Activated naive CD4-positive, alpha-beta T cell treated with anti-CD3 and anti-CD28 coated beads for 36 hours (primary cell): ENCODE measurements around the gene SLC9A8. TPM values are rescaled to one million over a fixed set of nuclear protein-coding genes. Genes with fewer than 3 reads are reported as not detected.

Experiments
- CTCF ChIA-PET: fragments of 350-600 bp; sonication (Branson Sonifier 250); formaldehyde crosslinking; loops from one replicate; lab custom pipeline; 2021; ENCODE audit warnings: antibody characterized with exemption; lab: Charles Lee
- DNase-seq: peaks from one replicate; pipeline ENCODE4 v3.0.0-alpha.2; 2020
- H3K27ac Mint-ChIP-seq: one replicate; pipeline ENCODE4 v1.8.0; 2021; ENCODE audit warnings: mild to moderate bottlenecking, mixed read lengths
- H3K27me3 Mint-ChIP-seq: one replicate; pipeline ENCODE4 v1.8.0; 2021; ENCODE audit warnings: low read depth, mixed read lengths
- H3K36me3 Mint-ChIP-seq: one replicate; pipeline ENCODE4 v1.8.0; 2021; ENCODE audit warnings: low read depth, mixed read lengths
- H3K4me1 Mint-ChIP-seq: one replicate; pipeline ENCODE4 v1.8.0; 2021; ENCODE audit warnings: low read depth, mixed read lengths
- H3K4me3 Mint-ChIP-seq: one replicate; pipeline ENCODE4 v1.8.0; 2021; ENCODE audit warnings: mild to moderate bottlenecking, moderate library complexity, mixed read lengths
- H3K9me3 Mint-ChIP-seq: one replicate; pipeline ENCODE4 v1.8.0; 2021; ENCODE audit warnings: mixed read lengths
- intact Hi-C: fragments of 100-400 bp; cut with micrococcal nuclease; formaldehyde crosslinking; loops from one replicate; pipeline ENCODE4 v1.15.1; 2023
- total RNA-seq, 2 experiments: library from RNA; stranded (reverse); gene quantifications; one replicate each; pipeline ENCODE4 v1.2.3, GENCODE V29; 2021

The SLC9A8 gene
- total RNA-seq, 2 experiments from 2014 or later, result 11.2 to 11.4 TPM

DNA sequence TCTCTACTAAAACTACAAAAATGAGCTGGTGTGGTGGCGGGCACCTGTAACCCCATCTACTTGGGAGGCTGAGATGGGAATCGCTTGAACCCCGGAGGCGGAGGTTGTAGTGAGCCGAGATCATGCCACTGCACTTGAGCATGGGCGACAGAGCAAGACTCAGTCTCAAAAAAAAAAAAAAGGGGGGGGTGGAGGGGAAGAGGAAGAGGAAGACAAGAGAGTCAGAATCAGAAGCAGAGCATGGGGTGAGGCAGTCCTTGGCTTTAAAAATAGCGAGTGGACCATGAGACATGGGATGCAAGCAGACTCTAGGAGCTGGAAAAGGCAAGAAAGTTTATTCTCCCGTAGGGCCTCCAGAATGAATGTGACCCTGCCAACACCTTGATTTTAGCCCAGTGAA is 3.9 kb upstream of the SLC9A8 start:
- no peaks in the 10 kb centered on the region for H3K9me3 Mint-ChIP-seq
- peaks cover 2% of the 10 kb centered on the region for H3K36me3 Mint-ChIP-seq
- no peak overlapping the region for H3K27ac Mint-ChIP-seq
- H3K4me1 Mint-ChIP-seq, result peaks cover 42% of the 10 kb centered on the region
- no peak overlapping the region for H3K4me3 Mint-ChIP-seq
- H3K27me3 Mint-ChIP-seq, result no peaks in the 10 kb centered on the region
- CTCF ChIA-PET, result interaction anchor here (0.8 kb wide), 1 partner anchor 33 kb away, joined by 3 read pairs; no protein-coding TSS in a partner anchor
- intact Hi-C loops, result loop anchor here (10.0 kb wide), 1 partner anchor 644 kb away; no protein-coding TSS in a partner anchor
- DNase-seq, result no peak

DNA sequence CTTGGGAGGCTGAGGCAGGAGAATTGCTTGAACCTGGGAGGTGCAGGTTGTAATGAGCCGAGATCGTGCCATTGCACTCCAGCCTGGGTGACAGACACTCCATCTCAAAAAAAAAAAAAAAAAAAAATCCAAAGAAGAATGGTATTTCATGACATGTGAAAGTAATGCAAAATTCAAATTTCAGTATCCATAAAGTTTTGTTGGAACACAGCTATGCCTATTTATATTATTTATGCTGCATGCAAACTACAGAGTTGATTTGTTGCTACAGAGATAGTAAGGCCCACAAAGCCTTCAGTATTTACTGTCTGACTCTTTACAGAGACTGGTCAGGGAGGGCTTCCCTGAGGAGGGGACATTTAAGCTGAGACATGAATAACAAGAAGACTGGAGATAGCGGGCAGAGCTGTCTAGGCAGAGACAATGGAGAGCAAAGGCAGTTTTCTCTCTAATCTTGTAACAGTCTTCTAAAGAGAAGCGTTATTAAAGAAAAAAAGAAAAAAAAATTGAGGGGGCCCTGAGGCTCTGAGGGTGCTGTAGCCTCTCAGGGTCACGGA is 2.7 kb upstream of the SLC9A8 start:
- CTCF ChIA-PET, result interaction anchor here (1.5 kb wide), 1 partner anchor 268 kb away, joined by 4 read pairs; no protein-coding TSS in a partner anchor
- H3K4me3 Mint-ChIP-seq, result no peak overlapping the region
- H3K4me1 Mint-ChIP-seq, result peaks cover 45% of the 10 kb centered on the region
- H3K27me3 Mint-ChIP-seq, result no peaks in the 10 kb centered on the region
- H3K9me3 Mint-ChIP-seq, result no peaks in the 10 kb centered on the region
- no peak for DNase-seq
- intact Hi-C loops, result loop anchor here (5.0 to 10.0 kb wide), 4 partner anchors 33 to 645 kb away; partner anchors contain the start of genes B4GALT5 and PEDS1
- no peak overlapping the region for H3K27ac Mint-ChIP-seq
- H3K36me3 Mint-ChIP-seq, result peaks cover 3% of the 10 kb centered on the region

DNA sequence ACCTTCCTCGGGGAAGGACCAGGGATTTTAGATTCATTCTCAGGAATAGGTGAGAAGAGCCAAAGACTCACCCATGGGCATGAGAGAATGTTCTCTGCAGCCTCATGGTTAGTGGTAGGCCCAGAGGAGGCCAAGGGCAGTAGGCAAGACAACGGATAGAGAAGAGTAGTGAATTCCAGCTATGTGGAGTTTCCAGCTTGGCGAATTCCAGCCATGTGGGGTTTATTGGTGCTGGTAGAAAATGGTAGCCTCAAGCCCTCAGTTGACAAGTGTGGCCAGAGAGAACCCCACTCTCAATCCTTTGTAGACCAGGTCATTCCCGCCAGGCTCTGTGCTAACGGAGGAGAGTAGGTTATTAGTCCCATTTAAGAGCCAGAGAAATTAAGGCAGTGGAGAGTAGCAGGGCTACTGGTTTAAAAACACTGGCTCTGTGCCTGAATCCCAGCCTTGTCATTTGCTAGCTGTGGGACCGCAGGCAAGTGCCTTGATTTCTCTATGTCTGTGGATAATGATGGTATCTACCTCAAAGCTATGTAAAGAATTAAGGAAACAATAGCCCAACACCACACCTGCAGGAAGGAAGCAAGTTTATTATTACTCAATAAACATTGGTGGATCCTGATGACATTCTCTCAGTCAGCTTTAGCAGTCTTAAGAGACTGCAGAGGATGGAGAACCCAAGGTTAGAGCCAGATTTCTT is 2.0 kb upstream of the SLC9A8 start:
- H3K4me1 Mint-ChIP-seq, result peaks cover 38% of the 10 kb centered on the region
- H3K27ac Mint-ChIP-seq, result no peak overlapping the region
- intact Hi-C loops, result loop anchor here (5.0 to 10.0 kb wide), 3 partner anchors 33 to 344 kb away; partner anchors contain the start of genes B4GALT5 and PEDS1
- no peak overlapping the region for H3K4me3 Mint-ChIP-seq
- no peaks in the 10 kb centered on the region for H3K27me3 Mint-ChIP-seq
- no peak for DNase-seq
- H3K9me3 Mint-ChIP-seq, result no peaks in the 10 kb centered on the region
- CTCF ChIA-PET, result interaction anchor here (1.5 kb wide), 1 partner anchor 269 kb away, joined by 4 read pairs; no protein-coding TSS in a partner anchor
- H3K36me3 Mint-ChIP-seq, result peaks cover 10% of the 10 kb centered on the region

DNA sequence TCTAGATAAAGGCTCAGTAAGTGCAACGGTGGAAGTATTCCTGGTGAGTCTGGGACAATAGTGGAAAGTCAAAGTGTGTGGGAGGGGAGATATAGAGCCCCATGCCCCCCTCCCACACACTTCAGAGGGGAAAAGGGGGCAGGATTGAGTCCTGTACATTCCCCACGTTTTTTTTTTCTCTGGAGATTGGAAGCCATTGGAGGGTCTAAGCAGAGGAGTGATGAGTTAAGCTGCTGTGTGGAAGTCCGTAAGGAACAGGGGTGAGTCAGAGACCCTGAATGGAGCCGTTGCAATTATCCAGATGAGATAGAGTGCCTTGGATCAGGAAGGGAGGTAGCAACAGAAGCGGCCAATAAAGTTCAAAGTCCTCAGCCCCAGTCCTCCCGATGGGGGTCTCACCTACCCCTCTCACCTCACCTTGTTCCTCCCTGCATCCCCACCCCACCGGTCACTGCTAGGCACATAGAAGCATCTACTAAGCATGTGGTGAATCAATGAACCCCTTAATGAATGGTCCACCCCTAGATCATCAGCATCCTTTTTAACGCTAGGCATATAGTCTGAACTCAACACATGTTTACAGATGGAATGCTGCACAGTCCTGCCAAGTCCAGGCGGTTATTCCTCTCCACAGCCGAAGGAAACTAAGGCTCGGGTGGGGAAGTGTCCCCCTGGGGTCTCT is 662 bp upstream of the SLC9A8 start:
- CTCF ChIA-PET, result no interaction called here
- Mint-ChIP-seq H3K27ac (peak overlapping the region; percentile 89), H3K4me1 (peaks cover 30% of the 10 kb centered on the region), H3K36me3 (peaks cover 14% of the 10 kb centered on the region), H3K27me3 (no peaks in the 10 kb centered on the region), H3K9me3 (no peaks in the 10 kb centered on the region), H3K4me3 (peak overlapping the region; percentile 94)
- intact Hi-C loops, result loop anchor here (1.0 to 10.0 kb wide), 5 partner anchors 11 to 533 kb away; partner anchors contain the start of genes B4GALT5, PEDS1 and ZNFX1
- DNase-seq, result no peak

DNA sequence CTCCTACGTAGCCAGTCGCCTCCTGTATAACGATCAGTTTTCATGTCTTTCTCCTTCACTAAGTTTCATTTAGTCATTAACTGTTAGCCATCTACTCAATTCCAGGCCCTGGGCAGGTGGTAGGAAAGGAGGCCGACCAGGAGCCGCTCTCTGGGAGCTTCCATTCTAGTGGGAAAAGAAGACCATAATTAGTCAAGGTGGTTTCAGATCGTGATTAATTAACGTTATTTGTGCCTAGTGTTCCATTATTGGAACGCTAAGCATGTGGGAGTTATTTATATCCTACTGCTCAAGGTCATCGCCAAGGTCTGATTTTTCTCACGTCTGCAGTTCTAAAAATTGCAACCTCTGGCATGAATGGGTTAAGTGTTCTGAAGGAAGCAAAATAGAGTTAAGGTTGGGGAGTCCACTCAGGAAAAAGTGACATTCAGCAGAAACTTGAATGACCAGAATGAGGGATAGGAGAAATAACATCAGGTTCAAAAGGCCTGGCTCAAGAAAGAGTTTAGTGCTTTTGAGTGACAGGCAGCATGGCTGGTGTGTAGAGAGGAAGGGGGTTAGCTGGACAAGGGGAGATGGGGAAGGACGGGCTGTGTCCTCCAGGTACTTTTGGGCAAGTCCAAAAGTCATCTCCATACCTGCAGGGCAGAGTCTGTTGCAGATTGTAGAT is 812 bp downstream of the SLC9A8 start:
- Mint-ChIP-seq H3K4me3 (peak overlapping the region; percentile 94), H3K27ac (peak overlapping the region; percentile 94), H3K4me1 (peaks cover 28% of the 10 kb centered on the region), H3K27me3 (no peaks in the 10 kb centered on the region), H3K36me3 (peaks cover 18% of the 10 kb centered on the region), H3K9me3 (no peaks in the 10 kb centered on the region)
- CTCF ChIA-PET, result interaction anchor here (1.1 to 1.7 kb wide), 3 partner anchors 8 to 37 kb away, joined by 4 to 8 read pairs (median 8); no protein-coding TSS in a partner anchor
- DNase-seq, result no peak
- intact Hi-C loops, result loop anchor here (2.0 to 10.0 kb wide), 4 partner anchors 36 to 535 kb away; partner anchors contain the start of genes B4GALT5, PEDS1 and ZNFX1

DNA sequence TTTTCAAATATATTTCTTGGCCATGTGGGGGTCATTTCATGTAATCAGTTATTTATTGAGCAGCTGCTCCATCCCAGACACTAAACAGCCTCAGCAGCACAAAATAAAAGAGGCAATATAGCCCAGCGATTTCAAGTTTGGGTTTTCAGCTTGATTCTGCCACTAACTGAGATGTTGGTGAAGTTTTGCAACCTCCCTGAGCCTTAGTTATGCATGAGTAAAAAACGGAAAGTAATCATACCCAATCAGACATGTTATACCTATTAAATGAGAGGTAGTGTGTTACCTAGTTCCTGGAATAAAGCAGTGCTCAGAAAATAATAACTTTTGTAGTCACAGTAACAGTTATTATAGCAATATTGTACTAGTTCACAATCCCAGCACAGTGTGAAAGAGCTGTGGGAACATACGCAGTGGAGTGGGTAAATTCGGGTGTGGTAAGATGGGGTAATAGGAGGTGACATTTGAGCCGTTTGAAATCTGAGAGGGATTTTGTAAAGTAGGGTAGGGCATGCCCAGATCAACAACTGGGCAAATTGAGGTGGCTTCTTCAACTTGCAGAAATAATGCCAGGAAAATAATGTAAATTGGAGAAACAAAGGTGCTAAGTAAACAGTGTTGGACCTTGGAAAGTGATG is 1.5 kb downstream of the SLC9A8 start:
- H3K9me3 Mint-ChIP-seq, result no peaks in the 10 kb centered on the region
- intact Hi-C loops, result loop anchor here (5.0 to 10.0 kb wide), 3 partner anchors 37 to 341 kb away; partner anchors contain the start of genes B4GALT5 and PEDS1
- CTCF ChIA-PET, result interaction anchor here (1.5 to 1.7 kb wide), 2 partner anchors 12 to 37 kb away, joined by 8 read pairs; no protein-coding TSS in a partner anchor
- peaks cover 31% of the 10 kb centered on the region for H3K4me1 Mint-ChIP-seq
- H3K27ac Mint-ChIP-seq, result peak overlapping the region; percentile 94
- DNase-seq, result no peak
- no peaks in the 10 kb centered on the region for H3K27me3 Mint-ChIP-seq
- H3K4me3 Mint-ChIP-seq, result peak overlapping the region; percentile 94
- peaks cover 25% of the 10 kb centered on the region for H3K36me3 Mint-ChIP-seq

DNA sequence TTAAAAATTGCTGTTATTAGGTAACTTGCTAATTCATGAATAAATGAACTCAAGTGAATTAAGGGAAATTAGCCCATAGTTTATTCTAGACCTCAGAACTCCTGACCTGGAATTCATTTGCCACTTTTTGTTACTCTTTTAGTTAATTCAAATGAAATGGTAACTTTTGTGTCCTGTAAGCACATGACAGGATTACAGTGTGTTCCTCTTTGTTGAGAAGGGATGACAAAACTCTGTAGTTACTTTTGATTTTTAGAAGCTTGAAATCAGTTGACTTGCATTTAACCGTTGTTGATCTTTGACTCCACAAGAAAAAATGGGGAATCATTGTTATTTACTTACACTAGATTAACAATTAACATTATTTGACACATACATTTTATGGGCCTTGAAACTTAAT is 6.2 kb downstream of the SLC9A8 start:
- no peak for DNase-seq
- no peaks in the 10 kb centered on the region for H3K9me3 Mint-ChIP-seq
- H3K27me3 Mint-ChIP-seq, result no peaks in the 10 kb centered on the region
- H3K27ac Mint-ChIP-seq, result no peak overlapping the region
- CTCF ChIA-PET, result no interaction called here
- intact Hi-C loops, result loop anchor here (10.0 kb wide), 1 partner anchor 336 kb away; the partner anchor contains the start of gene PEDS1
- no peak overlapping the region for H3K4me3 Mint-ChIP-seq
- H3K4me1 Mint-ChIP-seq, result peaks cover 47% of the 10 kb centered on the region
- H3K36me3 Mint-ChIP-seq, result peaks cover 48% of the 10 kb centered on the region

DNA sequence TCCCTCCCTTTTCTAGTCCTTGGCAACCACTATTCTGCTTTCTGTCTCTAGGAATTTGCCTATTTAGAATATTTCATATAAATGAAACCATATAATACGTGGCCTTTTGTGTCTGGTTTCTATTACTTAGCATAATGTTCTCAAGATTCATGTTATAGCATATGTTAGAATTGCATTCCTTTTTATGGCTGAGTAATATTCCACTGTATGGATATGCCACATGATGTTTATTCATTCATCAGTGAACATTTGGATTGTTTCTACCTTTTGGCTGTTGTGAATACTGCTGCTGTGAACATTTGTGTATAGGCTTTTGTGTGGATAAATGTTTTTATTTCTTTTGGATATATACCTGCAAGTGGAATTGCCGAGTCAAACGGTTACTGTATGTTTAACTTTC is 7.1 kb downstream of the SLC9A8 start:
- Mint-ChIP-seq H3K9me3 (no peaks in the 10 kb centered on the region), H3K36me3 (peaks cover 51% of the 10 kb centered on the region), H3K27ac (no peak overlapping the region), H3K4me3 (no peak overlapping the region), H3K4me1 (peaks cover 44% of the 10 kb centered on the region), H3K27me3 (no peaks in the 10 kb centered on the region)
- intact Hi-C loops, result loop anchor here (10.0 kb wide), 1 partner anchor 335 kb away; the partner anchor contains the start of gene PEDS1
- no peak for DNase-seq
- CTCF ChIA-PET, result no interaction called here

DNA sequence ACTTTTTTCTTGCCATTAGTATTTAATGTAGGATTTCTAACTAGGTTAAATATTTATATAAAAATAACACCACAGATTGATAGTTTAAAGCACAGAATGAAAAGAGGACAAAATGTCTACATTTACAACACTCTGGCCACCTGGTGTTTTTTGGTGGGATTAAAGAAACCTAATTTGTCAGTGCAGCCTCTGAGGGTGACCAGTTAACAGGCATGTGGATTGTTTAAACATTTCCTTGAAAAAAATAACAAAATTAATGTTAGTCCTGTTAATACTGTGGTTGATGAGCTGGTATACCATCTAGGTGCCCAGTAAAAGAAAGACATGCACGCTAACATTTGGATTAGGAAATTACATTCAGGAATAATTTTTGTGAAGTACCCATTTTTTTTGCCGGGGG is 8.8 kb downstream of the SLC9A8 start:
- intact Hi-C loops, result no loop called here
- peaks cover 52% of the 10 kb centered on the region for H3K36me3 Mint-ChIP-seq
- H3K27ac Mint-ChIP-seq, result no peak overlapping the region
- peaks cover 46% of the 10 kb centered on the region for H3K4me1 Mint-ChIP-seq
- H3K9me3 Mint-ChIP-seq, result no peaks in the 10 kb centered on the region
- no peak for DNase-seq
- no peaks in the 10 kb centered on the region for H3K27me3 Mint-ChIP-seq
- no peak overlapping the region for H3K4me3 Mint-ChIP-seq
- CTCF ChIA-PET, result interaction anchor here (1.2 to 2.0 kb wide), 4 partner anchors 8 to 212 kb away, joined by 3 to 7 read pairs (median 4); partner anchors contain the start of gene SLC9A8

DNA sequence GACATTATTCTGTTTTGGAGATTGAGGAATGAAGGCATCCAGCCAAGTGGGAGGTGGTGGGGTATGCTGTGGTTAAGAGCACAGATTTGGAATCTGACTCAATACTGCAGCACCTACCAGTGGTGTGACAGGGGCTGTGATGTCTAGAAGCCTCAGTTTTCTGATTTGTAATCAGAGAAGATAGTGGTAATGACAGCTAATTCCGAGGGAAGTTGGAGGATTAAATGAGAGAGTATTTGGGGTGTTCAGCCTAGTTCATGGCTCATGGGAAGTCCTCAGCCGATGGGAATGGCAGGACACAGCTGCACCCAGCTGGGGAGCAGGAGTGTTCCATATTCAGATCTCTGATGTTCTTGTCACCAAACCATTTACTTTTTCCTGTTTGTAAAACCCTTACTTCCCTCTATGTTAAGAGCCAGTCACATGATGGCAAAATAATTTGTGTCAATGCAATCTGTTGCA is 9.3 kb downstream of the SLC9A8 start:
- intact Hi-C loops, result no loop called here
- no peaks in the 10 kb centered on the region for H3K9me3 Mint-ChIP-seq
- DNase-seq, result no peak
- H3K27ac Mint-ChIP-seq, result peak overlapping the region; percentile 61
- H3K4me3 Mint-ChIP-seq, result no peak overlapping the region
- peaks cover 46% of the 10 kb centered on the region for H3K4me1 Mint-ChIP-seq
- H3K36me3 Mint-ChIP-seq, result peaks cover 48% of the 10 kb centered on the region
- H3K27me3 Mint-ChIP-seq, result no peaks in the 10 kb centered on the region
- CTCF ChIA-PET, result interaction anchor here (0.6 to 2.0 kb wide), 6 partner anchors 9 to 526 kb away, joined by 3 to 7 read pairs (median 4); partner anchors contain the start of gene SLC9A8
